Caco-2 (cell line): ENCODE results near the gene SIRT2. TPM values are rescaled to one million over a fixed set of nuclear protein-coding genes. Genes with fewer than 3 reads are reported as not detected.
A peak's percentile ranks its signal among the peaks of the same experiment; 100 is the strongest.
"Not testable (repeated sequence)": the region's sequence is repeated elsewhere in the genome, so short reads cannot be mapped to it uniquely, and the experiment has no call there.

ENCODE experiments used
- BruUV-seq: library from RNA; stranded (reverse); fragments of 400-500 nt; replicated peaks from 2 replicates; lab custom pipeline; 2021; lab: Mats Ljungman, UMichigan
- CTCF ChIA-PET: fragments of 300-600 bp; sonication (Branson Sonifier 250); formaldehyde crosslinking; loops from one replicate; lab custom pipeline; 2022; ENCODE audit warnings: antibody characterized with exemption; lab: Charles Lee
- POLR2A ChIA-PET: fragments of 300-600 bp; sonication (Branson Sonifier 250); formaldehyde crosslinking; loops from one replicate; lab custom pipeline; 2022; ENCODE audit warnings: antibody characterized with exemption; lab: Charles Lee
- DNase-seq, 2 experiments: peaks; one replicate each; pipeline versions ENCODE4 v3.0.0 to v3.0.0-alpha.2; 2020 to 2022
- H3K27me3 ChIP-seq: replicated peaks from 2 replicates; pipeline ENCODE4 v1.6.0; 2011; ENCODE audit warnings: low read length; ENCODE audit not compliant: control insufficient read depth, insufficient read depth
- H3K36me3 ChIP-seq: 2 replicates; pipeline ENCODE4 v1.5.1; 2011; ENCODE audit warnings: low read length; ENCODE audit not compliant: control insufficient read depth, insufficient read depth
- H3K4me1 ChIP-seq: fragments of 250-450 bp; sonication (Bioruptor Pico); 2 replicates; pipeline ENCODE4 v1.5.1; 2020; ENCODE audit warnings: mild to moderate bottlenecking
- H3K4me3 ChIP-seq: 2 replicates; pipeline ENCODE4 v1.5.1; 2011; ENCODE audit warnings: low read depth, mild to moderate bottlenecking, control low read depth, low read length
- H3K9me3 ChIP-seq: fragments of 250-450 bp; sonication (Bioruptor Pico); 2 replicates; pipeline ENCODE4 v1.5.1; 2020; ENCODE audit warnings: mild to moderate bottlenecking, moderate library complexity
- H3K27ac Mint-ChIP-seq: one replicate; pipeline ENCODE4 v1.8.0; 2022; ENCODE audit warnings: mixed read lengths; ENCODE audit not compliant: unreplicated experiment
- H3K27me3 Mint-ChIP-seq: one replicate; pipeline ENCODE4 v1.8.0; 2022; ENCODE audit warnings: mixed read lengths; ENCODE audit not compliant: insufficient read depth, unreplicated experiment
- H3K36me3 Mint-ChIP-seq: one replicate; pipeline ENCODE4 v1.8.0; 2022; ENCODE audit warnings: mild to moderate bottlenecking, mixed read lengths; ENCODE audit not compliant: insufficient read depth, unreplicated experiment
- H3K4me1 Mint-ChIP-seq: one replicate; pipeline ENCODE4 v1.8.0; 2022; ENCODE audit warnings: low read depth, mixed read lengths; ENCODE audit not compliant: unreplicated experiment
- H3K4me3 Mint-ChIP-seq: one replicate; pipeline ENCODE4 v1.8.0; 2022; ENCODE audit warnings: mild to moderate bottlenecking, moderate library complexity, mixed read lengths; ENCODE audit not compliant: unreplicated experiment
- H3K9me3 Mint-ChIP-seq: one replicate; pipeline ENCODE4 v1.8.0; 2022; ENCODE audit warnings: mixed read lengths; ENCODE audit not compliant: unreplicated experiment
- CTCF ChIP-seq, 2 experiments: fragments of 200-600 bp in 1 of 2; IDR thresholded peaks; 1 replicate in 1 of 2; 2 replicates in 1 of 2; pipeline versions ENCODE4 v1.5.1 to v1.8.0; 2011 to 2022; ENCODE audit warnings: antibody characterized with exemption in 1 of 2, control low read depth in 1 of 2, inconsistent platforms in 1 of 2, low read depth in 1 of 2, low read length in 1 of 2, mild to moderate bottlenecking in 1 of 2, moderate library complexity in 1 of 2; ENCODE audit not compliant: insufficient read depth in 1 of 2, severe bottlenecking in 1 of 2, unreplicated experiment in 1 of 2
- intact Hi-C: fragments of 100-400 bp; cut with micrococcal nuclease; formaldehyde crosslinking; loops from one replicate; pipeline ENCODE4 v1.10.0; 2022; ENCODE audit not compliant: unreplicated experiment
- total RNA-seq: library from RNA; stranded (reverse); gene quantifications from 2 replicates; pipeline ENCODE4 v1.2.3, GENCODE V29; 2022

SIRT2 gene
- total RNA-seq, 1 experiment from 2014 or later: 33.3 TPM

GRCh38 chr19:38890686-38891085 lies 8.7 kb downstream of the SIRT2 start:
- H3K4me1 Mint-ChIP-seq: no peaks in the 10 kb centered on the region
- no peak overlapping the region for H3K4me3 Mint-ChIP-seq
- intact Hi-C loops: no loop called here
- H3K4me1 ChIP-seq: peaks cover 10% of the 10 kb centered on the region; the same call in 1 of the 2 replicates
- no peak overlapping the region for H3K27ac Mint-ChIP-seq
- POLR2A ChIA-PET: interaction anchor here (1.0 kb wide), 1 partner anchor 9 kb away, joined by 3 read pairs; the partner anchor contains the start of genes NFKBIB and SIRT2
- peaks cover 5% of the 10 kb centered on the region for H3K36me3 Mint-ChIP-seq
- H3K9me3 Mint-ChIP-seq: no peaks in the 10 kb centered on the region
- H3K27me3 Mint-ChIP-seq: no peaks in the 10 kb centered on the region
- TF ChIP-seq CTCF (IDR thresholded peaks at IDR 0.05; ENCODE audit: insufficient read depth in 1 of 2, low read depth in 1 of 2, low read length in 1 of 2, severe bottlenecking in 1 of 2, unreplicated experiment in 1 of 2): no peak
- peaks cover 2% of the 10 kb centered on the region for H3K36me3 ChIP-seq
- no peaks in the 10 kb centered on the region for H3K9me3 ChIP-seq
- no peaks in the 10 kb centered on the region for H3K27me3 ChIP-seq
- CTCF ChIA-PET: no interaction called here
- H3K4me3 ChIP-seq: no peak overlapping the region
- DNase-seq: no peak
- no TSS peak for BruUV-seq

GRCh38 chr19:38889803-38890202 lies 9.6 kb downstream of the SIRT2 start:
- Histone ChIP-seq H3K36me3 (peaks cover 2% of the 10 kb centered on the region), H3K9me3 (no peaks in the 10 kb centered on the region), H3K4me1 (peaks cover 10% of the 10 kb centered on the region; the same call in 1 of the 2 replicates), H3K4me3 (no peak overlapping the region), H3K27me3 (no peaks in the 10 kb centered on the region)
- intact Hi-C loops: no loop called here
- Mint-ChIP-seq H3K27ac (no peak overlapping the region), H3K4me1 (no peaks in the 10 kb centered on the region), H3K36me3 (peaks cover 5% of the 10 kb centered on the region), H3K4me3 (no peak overlapping the region), H3K27me3 (no peaks in the 10 kb centered on the region), H3K9me3 (no peaks in the 10 kb centered on the region)
- no peak for TF ChIP-seq CTCF (IDR thresholded peaks at IDR 0.05; ENCODE audit: insufficient read depth in 1 of 2, low read depth in 1 of 2, low read length in 1 of 2, severe bottlenecking in 1 of 2, unreplicated experiment in 1 of 2)
- CTCF ChIA-PET: no interaction called here
- DNase-seq: no peak
- no TSS peak for BruUV-seq
- POLR2A ChIA-PET: no interaction called here

- H3K36me3 ChIP-seq: peaks cover 2% of the 10 kb centered on the region
- ChIA-PET CTCF (no interaction called here), POLR2A (no interaction called here)
- no peak for TF ChIP-seq CTCF (IDR thresholded peaks at IDR 0.05; ENCODE audit: insufficient read depth in 1 of 2, low read depth in 1 of 2, low read length in 1 of 2, severe bottlenecking in 1 of 2, unreplicated experiment in 1 of 2)
- BruUV-seq: no TSS peak
- H3K9me3 Mint-ChIP-seq: no peaks in the 10 kb centered on the region
- no peaks in the 10 kb centered on the region for H3K4me1 Mint-ChIP-seq
- no peaks in the 10 kb centered on the region for H3K9me3 ChIP-seq
- no peaks in the 10 kb centered on the region for H3K27me3 ChIP-seq
- H3K27me3 Mint-ChIP-seq: no peaks in the 10 kb centered on the region
- H3K4me3 ChIP-seq: no peak overlapping the region
- intact Hi-C loops: no loop called here
- H3K4me1 ChIP-seq: peaks cover 10% of the 10 kb centered on the region; the same call in 1 of the 2 replicates
- H3K27ac Mint-ChIP-seq: no peak overlapping the region
- no peak for DNase-seq
- no peak overlapping the region for H3K4me3 Mint-ChIP-seq
- peaks cover 5% of the 10 kb centered on the region for H3K36me3 Mint-ChIP-seq
These were observed 10.5 kb downstream of the SIRT2 start for GRCh38 chr19:38888876-38889275.

- BruUV-seq, DNase-seq, intact Hi-C loops, H3K9me3 Mint-ChIP-seq, CTCF ChIA-PET, H3K27me3 Mint-ChIP-seq, H3K4me1 Mint-ChIP-seq, H3K4me3 Mint-ChIP-seq, H3K4me3 ChIP-seq, H3K36me3 ChIP-seq, POLR2A ChIA-PET, H3K27me3 ChIP-seq, H3K9me3 ChIP-seq: not testable (repeated sequence)
- Mint-ChIP-seq H3K27ac (peak overlapping the region; percentile 22), H3K36me3 (peaks cover 11% of the 10 kb centered on the region)
- peaks cover 40% of the 10 kb centered on the region for H3K4me1 ChIP-seq
These were observed 14.7 kb downstream of the SIRT2 start for GRCh38 chr19:38884691-38885090.
